ENCODE measurements around the gene HAPLN3. TPM values are rescaled to one million over a fixed set of nuclear protein-coding genes. Genes with fewer than 3 reads are reported as not detected.

The HAPLN3 gene
- total and polyA plus RNA-seq, 8 donors, result 0.61 to 33.9 (median 6.4) TPM; not detected in 1

DNA sequence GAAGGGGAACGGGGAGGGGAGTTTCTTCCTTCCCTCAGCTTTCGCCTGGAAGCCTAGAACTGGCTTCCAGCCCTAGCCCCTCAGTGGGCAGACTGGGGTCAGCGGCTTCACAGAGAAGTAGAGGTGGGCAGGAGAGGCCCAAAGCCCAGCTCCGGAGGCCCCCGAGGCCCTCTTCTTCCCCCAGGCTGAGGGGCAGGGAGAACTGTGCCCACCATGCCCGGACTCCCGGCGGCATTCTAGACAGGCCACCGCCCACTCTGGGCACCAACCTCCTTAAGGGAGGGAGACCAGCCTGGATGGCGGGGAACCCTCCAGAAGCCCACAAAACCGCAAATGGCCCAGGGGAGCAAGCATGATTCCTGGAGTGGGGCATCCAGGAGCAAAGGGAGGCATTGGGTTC, 17.9 kb downstream of the HAPLN3 start:
- no peaks in the 10 kb centered on the region for H3K4me1 ChIP-seq
- 92 to 95% (median 93%) methylated on average over 11 of the region's 11 CpGs for WGBS, 5 donors
- no peak overlapping the region for H3K4me3 ChIP-seq
- DNase-seq, result no peak
- TF ChIP-seq, protein P1, sequence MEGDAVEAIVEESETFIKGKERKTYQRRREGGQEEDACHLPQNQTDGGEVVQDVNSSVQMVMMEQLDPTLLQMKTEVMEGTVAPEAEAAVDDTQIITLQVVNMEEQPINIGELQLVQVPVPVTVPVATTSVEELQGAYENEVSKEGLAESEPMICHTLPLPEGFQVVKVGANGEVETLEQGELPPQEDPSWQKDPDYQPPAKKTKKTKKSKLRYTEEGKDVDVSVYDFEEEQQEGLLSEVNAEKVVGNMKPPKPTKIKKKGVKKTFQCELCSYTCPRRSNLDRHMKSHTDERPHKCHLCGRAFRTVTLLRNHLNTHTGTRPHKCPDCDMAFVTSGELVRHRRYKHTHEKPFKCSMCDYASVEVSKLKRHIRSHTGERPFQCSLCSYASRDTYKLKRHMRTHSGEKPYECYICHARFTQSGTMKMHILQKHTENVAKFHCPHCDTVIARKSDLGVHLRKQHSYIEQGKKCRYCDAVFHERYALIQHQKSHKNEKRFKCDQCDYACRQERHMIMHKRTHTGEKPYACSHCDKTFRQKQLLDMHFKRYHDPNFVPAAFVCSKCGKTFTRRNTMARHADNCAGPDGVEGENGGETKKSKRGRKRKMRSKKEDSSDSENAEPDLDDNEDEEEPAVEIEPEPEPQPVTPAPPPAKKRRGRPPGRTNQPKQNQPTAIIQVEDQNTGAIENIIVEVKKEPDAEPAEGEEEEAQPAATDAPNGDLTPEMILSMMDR (IDR thresholded peaks at IDR 0.05), result no peak
- TF ChIP-seq POLR2AphosphoS5 (IDR thresholded peaks at IDR 0.05) (no peak), EP300 (IDR thresholded peaks at IDR 0.05) (no peak), POLR2A (IDR thresholded peaks at IDR 0.05) (no peak)
- H3K27ac ChIP-seq, result no peak overlapping the region
- peaks cover 0 to 3% (median 0%) of the 10 kb centered on the region in 4 donors for H3K36me3 ChIP-seq
- peaks cover 0 to 27% (median 0%) of the 10 kb centered on the region in 3 donors for H3K27me3 ChIP-seq
- H3K9me3 ChIP-seq, result no peaks in the 10 kb centered on the region
- intact Hi-C loops (cut with DNase I; ENCODE audit: low total_unique reads), result no loop called here

DNA sequence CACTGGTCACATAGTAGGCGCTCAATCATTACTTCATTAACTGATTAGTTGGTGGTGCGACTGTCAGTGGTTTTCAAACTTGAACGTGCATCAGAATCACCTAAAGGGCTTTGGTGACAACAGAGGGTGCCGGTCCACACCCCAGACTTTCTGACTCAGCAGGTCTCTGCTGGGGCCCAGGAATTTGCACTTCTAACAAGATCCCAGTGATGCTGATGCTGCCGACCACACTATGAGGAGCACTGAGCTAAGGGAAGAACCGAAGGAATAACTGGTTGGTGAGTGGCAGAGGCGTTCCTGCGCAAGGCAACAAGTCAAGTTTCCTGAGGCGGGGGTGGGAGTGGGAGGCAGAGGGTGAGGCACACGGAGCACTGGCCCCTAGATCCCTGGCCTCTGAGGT, 18.8 kb downstream of the HAPLN3 start:
- Histone ChIP-seq H3K4me1 (no peaks in the 10 kb centered on the region), H3K9me3 (no peaks in the 10 kb centered on the region), H3K4me3 (no peak overlapping the region), H3K36me3 (peaks cover 0 to 3% (median 0%) of the 10 kb centered on the region in 4 donors), H3K27me3 (peaks cover 0 to 31% (median 0%) of the 10 kb centered on the region in 3 donors), H3K27ac (no peak overlapping the region)
- DNase-seq, result no peak
- TF ChIP-seq, protein P1 (IDR thresholded peaks at IDR 0.05), result no peak
- no peak for TF ChIP-seq POLR2A (IDR thresholded peaks at IDR 0.05)
- TF ChIP-seq POLR2AphosphoS5 (IDR thresholded peaks at IDR 0.05), result no peak
- no peak for TF ChIP-seq EP300 (IDR thresholded peaks at IDR 0.05)
- 77 to 89% (median 81%) methylated on average over 9 to 10 of the region's 10 CpGs for WGBS, 5 donors
- intact Hi-C loops (cut with DNase I; ENCODE audit: low total_unique reads), result no loop called here

DNA sequence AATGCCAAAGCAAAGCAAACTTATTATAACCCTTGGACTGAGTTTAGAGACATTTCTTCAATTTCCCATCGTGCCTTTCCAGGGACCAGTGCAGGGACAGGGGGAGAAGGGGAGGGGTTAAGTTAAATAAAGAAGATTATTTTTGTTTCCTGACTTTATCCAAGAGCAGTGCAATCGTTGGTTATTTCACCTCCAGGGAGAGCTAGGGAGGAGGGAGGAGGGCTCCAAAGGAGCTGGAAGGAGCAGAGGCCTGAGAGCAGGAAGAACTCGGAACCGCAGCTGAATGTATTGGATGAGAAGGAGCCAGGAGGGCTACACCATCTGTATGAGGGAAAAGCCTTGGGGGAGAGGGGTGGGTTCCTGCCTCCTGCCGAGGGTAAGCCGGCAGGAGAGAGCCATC, 20.7 kb downstream of the HAPLN3 start:
- no peak overlapping the region for H3K4me3 ChIP-seq
- H3K27me3 ChIP-seq, result peaks cover 0 to 50% (median 4%) of the 10 kb centered on the region in 3 donors
- peaks cover 0 to 3% (median 0%) of the 10 kb centered on the region in 4 donors for H3K36me3 ChIP-seq
- no peaks in the 10 kb centered on the region for H3K4me1 ChIP-seq
- 17 to 27% (median 23%) methylated on average over 6 of the region's 6 CpGs for WGBS, 5 donors
- DNase-seq, result no peak
- H3K27ac ChIP-seq, result no peak overlapping the region
- no peaks in the 10 kb centered on the region for H3K9me3 ChIP-seq
- TF ChIP-seq POLR2AphosphoS5 (IDR thresholded peaks at IDR 0.05) (no peak), POLR2A (IDR thresholded peaks at IDR 0.05) (no peak)
- intact Hi-C loops (cut with DNase I; ENCODE audit: low total_unique reads), result no loop called here

DNA sequence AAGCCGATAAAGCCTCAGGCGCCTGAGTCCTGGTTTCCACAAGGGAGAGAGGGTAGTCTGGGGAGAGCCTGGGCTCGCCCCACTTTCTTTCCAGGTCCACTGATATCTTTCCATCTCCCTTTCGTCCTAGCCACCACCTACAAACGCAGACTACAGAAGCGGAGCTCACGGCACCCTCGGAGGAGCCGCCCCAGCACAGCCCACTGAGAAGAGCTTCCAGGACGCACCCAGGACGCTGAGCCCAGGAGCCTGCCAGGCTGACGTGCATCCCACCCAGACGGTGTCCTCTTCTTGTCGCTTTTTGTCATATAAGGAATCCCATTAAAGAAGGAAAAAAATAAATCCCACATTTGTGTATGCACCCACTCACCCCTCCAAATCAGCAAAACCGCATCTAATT, 21.1 kb downstream of the HAPLN3 start:
- 74 to 80% (median 78%) methylated on average over 15 of the region's 15 CpGs for WGBS, 5 donors
- Histone ChIP-seq H3K36me3 (peaks cover 0 to 3% (median 0%) of the 10 kb centered on the region in 4 donors), H3K27ac (no peak overlapping the region), H3K9me3 (no peaks in the 10 kb centered on the region), H3K27me3 (peaks cover 0 to 54% (median 4%) of the 10 kb centered on the region in 3 donors), H3K4me1 (no peaks in the 10 kb centered on the region), H3K4me3 (no peak overlapping the region)
- no peak for DNase-seq
- intact Hi-C loops (cut with DNase I; ENCODE audit: low total_unique reads), result no loop called here
- TF ChIP-seq POLR2A (IDR thresholded peaks at IDR 0.05), result no peak
- TF ChIP-seq EP300 (IDR thresholded peaks at IDR 0.05), result no peak
- no peak for TF ChIP-seq POLR2AphosphoS5 (IDR thresholded peaks at IDR 0.05)
- TF ChIP-seq, protein P1 (IDR thresholded peaks at IDR 0.05), result no peak

DNA sequence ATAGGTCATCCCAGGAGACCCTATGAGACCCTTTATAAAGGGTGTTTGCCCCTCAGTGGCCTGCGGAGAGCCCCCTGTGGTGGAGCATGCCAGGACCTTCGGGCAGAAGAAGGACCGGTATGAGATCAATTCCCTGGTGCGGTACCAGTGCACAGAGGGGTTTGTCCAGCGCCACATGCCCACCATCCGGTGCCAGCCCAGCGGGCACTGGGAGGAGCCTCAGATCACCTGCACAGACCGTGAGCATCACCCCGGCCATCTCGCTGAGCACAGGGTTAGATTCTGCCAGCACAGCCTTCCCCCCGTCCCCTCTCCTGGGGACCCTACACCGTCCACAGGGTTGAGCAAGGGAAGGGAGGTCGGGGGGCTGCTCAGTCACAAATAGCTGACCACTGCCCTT, 21.6 kb downstream of the HAPLN3 start:
- DNase-seq, result no peak
- TF ChIP-seq EP300 (IDR thresholded peaks at IDR 0.05) (no peak), POLR2AphosphoS5 (IDR thresholded peaks at IDR 0.05) (no peak), POLR2A (IDR thresholded peaks at IDR 0.05) (no peak)
- TF ChIP-seq, protein P1 (IDR thresholded peaks at IDR 0.05), result no peak
- Histone ChIP-seq H3K27me3 (peaks cover 0 to 54% (median 4%) of the 10 kb centered on the region in 3 donors), H3K27ac (no peak overlapping the region), H3K9me3 (no peaks in the 10 kb centered on the region), H3K4me1 (no peaks in the 10 kb centered on the region), H3K36me3 (peaks cover 0 to 3% (median 0%) of the 10 kb centered on the region in 4 donors), H3K4me3 (no peak overlapping the region)
- 83 to 94% (median 89%) methylated on average over 12 to 13 of the region's 13 CpGs for WGBS, 5 donors
- intact Hi-C loops (cut with DNase I; ENCODE audit: low total_unique reads), result no loop called here
